Choroid plexus epithelial cell (primary cell): ENCODE measurements around the gene PSMC2.

Experiments used
- DNase-seq: peaks from one replicate; pipeline ENCODE4 v3.0.0-alpha.2; 2010; ENCODE audit warnings: low read depth
- H3K4me3 ChIP-seq: 2 replicates; pipeline ENCODE4 v1.5.1; 2011; ENCODE audit warnings: low read depth, mild to moderate bottlenecking, control low read depth, low read length, moderate library complexity
- TF ChIP-seq, protein P1 (sequence below): conservative IDR thresholded peaks from 2 replicates; pipeline ENCODE4 v1.5.1; 2011; ENCODE audit warnings: low read depth, mild to moderate bottlenecking, control low read depth, inconsistent platforms, low read length, moderate library complexity

Gene PSMC2

DNA sequence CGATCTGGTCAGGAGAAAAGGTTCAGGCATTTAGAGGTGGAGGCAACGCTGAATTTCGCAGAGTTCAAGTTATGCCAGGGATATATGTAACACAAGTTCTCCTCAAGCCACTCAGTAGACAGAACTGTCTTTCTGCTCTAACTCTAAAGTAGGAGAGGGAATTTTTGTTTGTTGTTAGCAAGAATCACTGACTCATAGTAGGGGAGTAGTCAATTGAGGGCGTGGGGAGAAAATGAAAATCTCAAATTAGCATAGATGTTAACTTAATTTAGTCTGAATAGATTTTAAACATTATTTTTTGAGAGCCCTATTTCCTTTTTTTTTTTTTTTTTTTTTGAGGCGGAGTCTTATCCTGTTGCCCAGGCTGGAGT is 34.6 kb downstream of the PSMC2 start:
- TF ChIP-seq, protein P1, sequence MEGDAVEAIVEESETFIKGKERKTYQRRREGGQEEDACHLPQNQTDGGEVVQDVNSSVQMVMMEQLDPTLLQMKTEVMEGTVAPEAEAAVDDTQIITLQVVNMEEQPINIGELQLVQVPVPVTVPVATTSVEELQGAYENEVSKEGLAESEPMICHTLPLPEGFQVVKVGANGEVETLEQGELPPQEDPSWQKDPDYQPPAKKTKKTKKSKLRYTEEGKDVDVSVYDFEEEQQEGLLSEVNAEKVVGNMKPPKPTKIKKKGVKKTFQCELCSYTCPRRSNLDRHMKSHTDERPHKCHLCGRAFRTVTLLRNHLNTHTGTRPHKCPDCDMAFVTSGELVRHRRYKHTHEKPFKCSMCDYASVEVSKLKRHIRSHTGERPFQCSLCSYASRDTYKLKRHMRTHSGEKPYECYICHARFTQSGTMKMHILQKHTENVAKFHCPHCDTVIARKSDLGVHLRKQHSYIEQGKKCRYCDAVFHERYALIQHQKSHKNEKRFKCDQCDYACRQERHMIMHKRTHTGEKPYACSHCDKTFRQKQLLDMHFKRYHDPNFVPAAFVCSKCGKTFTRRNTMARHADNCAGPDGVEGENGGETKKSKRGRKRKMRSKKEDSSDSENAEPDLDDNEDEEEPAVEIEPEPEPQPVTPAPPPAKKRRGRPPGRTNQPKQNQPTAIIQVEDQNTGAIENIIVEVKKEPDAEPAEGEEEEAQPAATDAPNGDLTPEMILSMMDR: no peak
- no peak overlapping the region for H3K4me3 ChIP-seq
- DNase-seq: no peak

DNA sequence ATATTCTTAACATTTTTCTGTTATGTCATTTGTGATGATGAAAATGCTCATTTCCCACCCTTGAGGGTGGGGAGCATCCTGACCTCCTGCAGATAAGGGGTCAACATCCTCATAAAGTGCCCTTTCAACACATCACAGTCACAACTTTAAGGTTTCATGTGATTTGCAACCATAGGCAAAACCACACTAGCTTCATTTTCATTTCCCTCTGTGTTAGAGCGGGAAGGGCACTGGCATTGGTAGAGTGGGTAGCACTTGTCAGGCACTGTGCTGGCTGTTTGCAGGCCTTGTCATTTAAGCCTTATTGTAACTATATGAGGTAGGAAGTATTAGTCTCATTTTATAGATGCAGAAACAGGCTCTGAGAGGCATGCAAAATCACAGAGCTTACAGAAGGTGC is 39.8 kb downstream of the PSMC2 start:
- H3K4me3 ChIP-seq: no peak overlapping the region
- TF ChIP-seq, protein P1: no peak
- DNase-seq: no peak

DNA sequence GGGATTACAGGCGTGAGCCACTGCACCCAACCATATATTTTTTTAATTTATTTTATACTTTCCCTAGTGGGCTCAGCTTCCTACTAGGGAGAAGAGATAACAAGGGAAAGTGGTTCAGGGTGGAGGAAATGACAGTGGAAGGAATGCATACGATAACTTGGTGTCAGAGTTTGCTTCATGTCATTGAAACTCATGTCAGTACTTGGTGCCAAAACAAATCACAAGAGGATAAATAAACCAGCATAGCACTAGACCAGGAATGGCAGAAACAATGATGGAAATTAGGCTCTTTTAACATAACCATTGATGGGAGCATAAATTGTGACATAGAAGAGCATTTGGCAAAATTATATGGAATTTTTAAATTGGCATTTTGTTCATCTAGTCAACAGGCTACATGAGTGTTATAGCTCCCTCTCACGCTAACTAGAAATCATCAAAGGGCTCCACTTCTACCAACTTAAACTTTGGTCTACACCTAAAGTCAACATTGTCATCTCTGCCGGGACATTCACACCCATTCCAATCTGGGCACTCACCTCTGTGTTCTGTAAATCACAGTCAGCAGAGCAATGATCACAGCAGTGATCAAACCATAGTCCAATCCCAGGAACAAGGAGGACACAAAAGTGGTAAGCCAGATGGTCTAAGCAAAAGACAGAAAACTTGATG is 41.2 kb downstream of the PSMC2 start:
- TF ChIP-seq, protein P1: no peak
- no peak for DNase-seq

DNA sequence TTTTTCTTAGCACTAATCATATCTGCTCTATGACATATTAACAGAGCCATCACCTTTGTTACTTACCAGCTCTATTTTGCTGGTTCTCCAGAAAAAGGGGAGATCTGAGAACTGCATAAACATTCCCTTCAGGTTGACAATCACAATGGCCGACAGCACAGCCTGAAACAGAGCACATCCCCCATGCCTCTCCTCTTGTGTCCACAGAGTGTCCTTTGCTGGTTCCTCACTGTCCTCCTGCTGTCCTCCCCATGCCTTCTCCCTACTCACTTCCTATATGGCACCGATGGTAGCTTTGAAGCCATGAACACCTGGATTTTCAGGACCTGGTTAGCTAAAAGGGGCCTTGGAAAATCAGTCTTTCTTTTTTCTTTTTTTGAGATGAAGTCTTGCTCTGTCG is 41.8 kb downstream of the PSMC2 start:
- DNase-seq: no peak
- TF ChIP-seq, protein P1: no peak
- no peak overlapping the region for H3K4me3 ChIP-seq

More for the DNA sequence above, 41.2 kb downstream of the PSMC2 start:
- no peak overlapping the region for H3K4me3 ChIP-seq

DNA sequence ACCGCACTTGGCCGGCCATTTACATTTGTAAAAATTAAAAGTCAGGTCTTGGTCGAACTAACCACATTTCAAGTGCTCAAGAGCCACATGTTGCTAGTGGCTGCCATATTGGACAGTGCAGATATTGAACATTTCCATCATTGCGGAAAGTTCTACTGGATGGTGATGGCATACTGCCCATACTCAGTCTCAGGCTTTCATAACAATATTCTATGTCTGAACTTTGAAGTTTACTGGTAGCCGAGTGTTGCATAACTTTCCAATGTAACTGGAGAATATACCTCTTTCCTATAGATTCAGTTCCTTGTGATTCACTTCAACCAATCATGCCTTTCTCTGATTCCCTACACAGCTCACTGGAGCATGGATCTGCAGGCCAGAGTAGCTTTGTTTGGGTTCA is 43.7 kb downstream of the PSMC2 start:
- TF ChIP-seq, protein P1: no peak
- H3K4me3 ChIP-seq: no peak overlapping the region
- DNase-seq: no peak

DNA sequence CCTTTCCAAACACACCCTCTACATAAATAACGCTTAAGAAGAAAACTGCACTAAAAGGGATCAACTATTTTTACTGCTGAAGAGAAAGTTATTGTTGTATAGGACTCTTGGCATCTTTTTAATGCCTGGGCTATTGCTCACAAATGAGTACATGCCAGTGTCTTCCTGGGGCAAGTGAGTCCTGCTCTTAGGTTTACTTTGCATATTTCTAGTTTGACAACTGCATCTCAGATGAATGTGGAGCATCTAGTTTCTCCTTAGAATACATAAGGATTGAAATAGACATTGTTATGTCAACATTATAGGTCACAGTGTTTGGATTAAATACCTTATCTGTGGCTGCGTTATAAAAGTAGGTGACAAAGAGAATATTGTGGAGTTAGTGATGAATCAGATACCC is 44.5 kb downstream of the PSMC2 start:
- TF ChIP-seq, protein P1: no peak
- H3K4me3 ChIP-seq: no peak overlapping the region
- DNase-seq: peak; percentile 2

DNA sequence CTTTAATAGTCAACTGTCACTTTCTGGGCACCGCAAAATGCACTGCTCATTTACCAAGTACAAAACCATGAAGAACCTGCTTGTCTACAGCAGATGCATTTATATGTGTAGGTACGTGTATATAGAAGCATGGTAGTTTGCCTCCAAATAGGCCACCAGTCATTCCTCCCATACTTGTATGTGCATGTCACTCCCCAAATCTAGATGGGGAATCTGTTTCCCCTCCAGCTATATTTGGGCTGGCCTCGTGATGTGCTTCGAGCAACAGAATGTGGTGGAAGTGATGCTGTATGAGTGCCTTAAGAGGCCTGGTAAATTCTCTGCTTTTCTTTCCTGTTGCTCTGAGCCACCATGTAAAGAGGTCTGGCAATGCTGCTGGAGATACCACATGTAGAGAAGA is 47.1 kb downstream of the PSMC2 start:
- no peak for DNase-seq
- TF ChIP-seq, protein P1: no peak
- H3K4me3 ChIP-seq: no peak overlapping the region
